HepG2 (cell line): ENCODE measurements around the gene RINL. TPM values are rescaled to one million over a fixed set of nuclear protein-coding genes. Genes with fewer than 3 reads are reported as not detected.

Experiments
- ATAC-seq: fragments of 200-7000 bp; cut with Tn5 transposase; 3 replicates; pipeline ENCODE4 v1.9.1; 2020; ENCODE audit warnings: mild to moderate bottlenecking, moderate library complexity
- BruUV-seq: library from RNA; stranded (reverse); fragments of 400-500 nt; replicated peaks from 2 replicates; lab custom pipeline; 2021; lab: Mats Ljungman, UMichigan
- CTCF ChIA-PET: fragments of 300-600 bp; formaldehyde crosslinking; extraction: SDS; loops from one replicate; lab custom pipeline; 2021; ENCODE audit warnings: low total read pairs, inconsistent platforms, low intra/inter-chr PET ratio; lab: Yijun Ruan, JAX
- POLR2A ChIA-PET: fragments of 350-600 bp; sonication (Branson Sonifier 250); formaldehyde crosslinking; loops from one replicate; lab custom pipeline; 2020; ENCODE audit warnings: antibody characterized with exemption, inconsistent platforms; lab: Yijun Ruan, JAX
- DNase-seq: peaks from one replicate; pipeline ENCODE4 v3.0.0-alpha.2; 2015; ENCODE audit warnings: low spot score
- FAIRE-seq: peaks from 3 replicates; lab custom pipeline; 2011; peaks lifted over from hg19 to GRCh38; lab: Jason Lieb, UNC
- H2AFZ ChIP-seq: one replicate; pipeline ENCODE4 v1.6.1; 2011; ENCODE audit warnings: low read length, inconsistent platforms
- H3K27ac ChIP-seq: fragments of 300-600 bp; 3 replicates; pipeline ENCODE4 v1.8.0; 2011; ENCODE audit warnings: mixed run types, mild to moderate bottlenecking, mixed read lengths, low read length, inconsistent platforms; ENCODE audit not compliant: insufficient read depth; ENCODE audit errors: extremely low read length
- H3K27me3 ChIP-seq, 2 experiments: fragments of 200-600 bp in 1 of 2; 2 replicates in 1 of 2; 3 replicates in 1 of 2; pipeline versions ENCODE4 v1.6.0 to v1.8.0; 2011; ENCODE audit warnings: low read length in 2 of 2, mild to moderate bottlenecking in 2 of 2, moderate library complexity in 2 of 2, inconsistent platforms in 1 of 2; ENCODE audit not compliant: insufficient read depth in 2 of 2, control insufficient read depth in 1 of 2
- H3K36me3 ChIP-seq, 2 experiments: fragments of 200-600 bp in 1 of 2; replicated peaks in 1 of 2; 2 replicates in 1 of 2; 3 replicates in 1 of 2; pipeline versions ENCODE4 v1.5.1 to v1.8.0; 2011; ENCODE audit warnings: low read length in 2 of 2, inconsistent platforms in 1 of 2; ENCODE audit not compliant: insufficient read depth in 2 of 2, control insufficient read depth in 1 of 2
- H3K4me1 ChIP-seq: 2 replicates; pipeline ENCODE4 v1.5.1; 2012; ENCODE audit warnings: low read length, inconsistent platforms; ENCODE audit not compliant: insufficient read depth
- H3K4me2 ChIP-seq: 2 replicates; pipeline ENCODE4 v1.6.0; 2011; ENCODE audit warnings: low read depth, low read length, inconsistent platforms
- H3K4me3 ChIP-seq, 3 experiments: fragments of 200-600 bp in 1 of 3; sonication (generic), shearing (Covaris generic) in 1 of 3; replicated peaks in 1 of 3; 2 replicates each; pipeline ENCODE4 v1.5.1; 2011 to 2016; ENCODE audit warnings: low read length in 3 of 3, inconsistent platforms in 2 of 3, low read depth in 2 of 3, mild to moderate bottlenecking in 2 of 3, control low read depth in 1 of 3, mixed read lengths in 1 of 3; ENCODE audit not compliant: insufficient read depth in 1 of 3
- H3K79me2 ChIP-seq: one replicate; pipeline ENCODE4 v1.6.1; 2011; ENCODE audit warnings: low read length, inconsistent platforms; ENCODE audit not compliant: insufficient read depth
- H3K9ac ChIP-seq: 2 replicates; pipeline ENCODE4 v1.6.0; 2011; ENCODE audit warnings: mild to moderate bottlenecking, low read depth, low read length, inconsistent platforms; ENCODE audit not compliant: insufficient read depth
- H3K9me3 ChIP-seq: 2 replicates; pipeline ENCODE4 v1.5.1; 2012; ENCODE audit warnings: mild to moderate bottlenecking, low read length
- H4K20me1 ChIP-seq: 2 replicates; pipeline ENCODE4 v1.6.0; 2011; ENCODE audit warnings: inconsistent platforms, mild to moderate bottlenecking, low read length, moderate library complexity; ENCODE audit not compliant: insufficient read depth
- ADNP ChIP-seq: sonication (generic); formaldehyde crosslinking; IDR thresholded peaks from 2 replicates; pipeline ENCODE4 v1.4.0; 2020; ENCODE audit warnings: missing genetic modification reagents
- BORCS8-MEF2B ChIP-seq: sonication (generic); formaldehyde crosslinking; IDR thresholded peaks from 2 replicates; pipeline ENCODE4 v1.8.0; 2022; ENCODE audit warnings: mild to moderate bottlenecking, missing genetic modification reagents
- CHCHD3 ChIP-seq: sonication (generic); formaldehyde crosslinking; IDR thresholded peaks from 2 replicates; pipeline ENCODE4 v1.8.0; 2022; ENCODE audit warnings: mild to moderate bottlenecking, missing genetic modification reagents, moderate library complexity
- FOSL1 ChIP-seq: sonication (generic); formaldehyde crosslinking; IDR thresholded peaks from 2 replicates; pipeline ENCODE4 v1.9.0; 2021; ENCODE audit warnings: missing genetic modification reagents, borderline replicate concordance
- LCORL ChIP-seq, 2 experiments: fragments of 450-650 bp in 1 of 2; sonication (generic) in 1 of 2; formaldehyde crosslinking in 1 of 2; IDR thresholded peaks; 2 replicates each; pipeline versions ENCODE4 v1.5.0 to v1.6.1; 2017 to 2020; ENCODE audit warnings: antibody characterized with exemption in 1 of 2, missing genetic modification reagents in 1 of 2
- RAD21 ChIP-seq: fragments of 450-650 bp; formaldehyde crosslinking; IDR thresholded peaks from 2 replicates; pipeline ENCODE4 v1.5.0; 2020; ENCODE audit warnings: mild to moderate bottlenecking
- SYNCRIP ChIP-seq: fragments of 200-400 bp; formaldehyde crosslinking; IDR thresholded peaks from 2 replicates; pipeline ENCODE4 v1.6.1; 2018; ENCODE audit warnings: mild to moderate bottlenecking, low read depth, low read length; ENCODE audit not compliant: insufficient read depth
- ZNF446 ChIP-seq: sonication (generic); formaldehyde crosslinking; IDR thresholded peaks from 2 replicates; pipeline ENCODE4 v1.5.0; 2020; ENCODE audit warnings: mild to moderate bottlenecking, missing genetic modification reagents
- ZNF772 ChIP-seq: sonication (generic); formaldehyde crosslinking; IDR thresholded peaks from 2 replicates; pipeline ENCODE4 v1.5.0; 2020; ENCODE audit warnings: mild to moderate bottlenecking, missing genetic modification reagents
- WGBS: methylation state at CpG from one replicate; pipeline ENCODE4 v1.1.6; 2017; ENCODE audit warnings: low lambda C conversion rate; 5-methylcytosine and 5-hydroxymethylcytosine counted together
- in situ Hi-C: cut with HindIII; loops from 2 replicates; pipeline ENCODE4 v1.10.0; 2017; ENCODE audit warnings: low pct_unique_long_range_greater_than_20kb; ENCODE audit not compliant: extremely low pct_ligation_motif_present
- intact Hi-C: fragments of 100-400 bp; cut with micrococcal nuclease; formaldehyde crosslinking; loops from one replicate; pipeline ENCODE4 v1.10.0; 2022; ENCODE audit not compliant: unreplicated experiment
- polyA plus RNA-seq, 8 experiments: library from polyadenylated mRNA; depleted of rRNA in 3 of 8; stranded (reverse) in 7 of 8; unstranded in 1 of 8; fragments of >200 nt; fragmentation: Illumina TruSeq in 4 of 8; extraction: Trizol in 4 of 8; gene quantifications; 2 replicates each; pipeline versions ENCODE4 v1.2.1 to v1.2.3, GENCODE V29; 2011 to 2016; ENCODE audit warnings: low read depth in 4 of 8, missing spikeins in 1 of 8, mixed read lengths in 1 of 8; ENCODE audit not compliant: insufficient read depth in 1 of 8
- total RNA-seq, 5 experiments: library from RNA; depleted of rRNA; stranded (reverse); fragments of >200 nt; fragmentation: Illumina TruSeq; extraction: Trizol; gene quantifications; 2 replicates each; pipeline ENCODE4 v1.2.3, GENCODE V29; 2016; ENCODE audit warnings: low read depth in 1 of 5
- TF ChIP-seq, protein P1 (sequence below): sonication (generic); IDR thresholded peaks from 2 replicates; pipeline ENCODE4 v1.6.1; 2016; ENCODE audit warnings: low read depth, borderline replicate concordance
- TF ChIP-seq, protein P2 (sequence below), 2 experiments: sonication (generic) in 1 of 2; formaldehyde crosslinking in 1 of 2; IDR thresholded peaks; 2 replicates each; pipeline versions ENCODE4 v1.5.1 to v1.6.1; 2011 to 2020; ENCODE audit warnings: borderline replicate concordance in 1 of 2, low read depth in 1 of 2, low read length in 1 of 2, mild to moderate bottlenecking in 1 of 2, missing genetic modification reagents in 1 of 2, moderate library complexity in 1 of 2
- TF ChIP-seq, protein P3 (sequence below): IDR thresholded peaks from 2 replicates; pipeline ENCODE4 v1.6.1; 2018; ENCODE audit warnings: missing genetic modification reagents
- TF ChIP-seq, protein P4 (sequence below): sonication (generic); formaldehyde crosslinking; IDR thresholded peaks from 2 replicates; pipeline ENCODE4 v1.4.0; 2020; ENCODE audit warnings: mild to moderate bottlenecking, missing genetic modification reagents

Gene RINL
- total and polyA plus RNA-seq, 2 of the 13 experiments (the other 11 are each of a cell fraction or from before 2014, with no cell fraction given) = 11.4 to 18.0 TPM

DNA sequence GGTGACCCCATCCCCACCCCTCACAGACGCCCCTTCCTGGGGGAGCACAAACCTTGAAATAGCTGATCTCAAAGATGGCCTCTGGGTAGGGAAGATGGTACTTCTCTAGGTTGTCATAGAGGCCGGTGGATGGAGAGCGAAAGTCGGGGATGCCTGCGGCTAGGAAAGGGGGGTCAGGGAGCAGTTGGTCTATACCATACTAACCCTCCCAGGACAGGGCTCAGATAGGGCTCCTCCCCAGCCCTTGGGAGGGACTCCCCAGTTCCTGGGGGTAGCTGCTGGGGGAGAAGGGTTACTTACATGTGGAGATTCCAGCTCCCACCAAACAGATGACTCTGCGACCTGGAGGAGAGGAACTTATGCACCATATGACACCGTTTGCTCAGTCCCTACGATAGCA lies 11.7 kb upstream of the RINL start (continued):
- TF ChIP-seq, protein P1, sequence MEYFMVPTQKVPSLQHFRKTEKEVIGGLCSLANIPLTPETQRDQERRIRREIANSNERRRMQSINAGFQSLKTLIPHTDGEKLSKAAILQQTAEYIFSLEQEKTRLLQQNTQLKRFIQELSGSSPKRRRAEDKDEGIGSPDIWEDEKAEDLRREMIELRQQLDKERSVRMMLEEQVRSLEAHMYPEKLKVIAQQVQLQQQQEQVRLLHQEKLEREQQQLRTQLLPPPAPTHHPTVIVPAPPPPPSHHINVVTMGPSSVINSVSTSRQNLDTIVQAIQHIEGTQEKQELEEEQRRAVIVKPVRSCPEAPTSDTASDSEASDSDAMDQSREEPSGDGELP = no peak
- no peak for TF ChIP-seq CHCHD3 (CRISPR knock-in tag)
- TF ChIP-seq, all 625 proteins: peak for 0

DNA sequence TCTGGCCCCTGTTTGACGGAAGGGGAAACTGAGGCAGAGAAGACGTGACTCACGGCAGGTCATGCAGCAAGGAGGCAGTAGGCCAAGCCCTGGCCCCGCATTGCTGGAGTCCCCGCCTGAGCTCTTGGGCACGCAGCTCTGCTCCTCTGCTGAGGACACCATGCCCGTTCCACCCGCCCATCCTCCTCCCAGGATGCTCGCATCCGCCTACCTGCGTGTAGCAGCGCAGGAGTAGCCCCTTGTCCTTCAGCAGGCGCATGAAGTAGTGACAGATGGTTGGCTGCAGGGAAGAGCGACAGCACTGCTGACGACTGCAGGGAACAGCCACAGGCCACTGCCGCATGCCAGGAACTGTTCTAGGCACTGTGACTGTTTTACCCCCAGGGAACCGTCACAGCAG lies 10.8 kb upstream of the RINL start:
- Histone ChIP-seq H3K9ac (no peak overlapping the region), H3K4me3 (no peak overlapping the region), H2AFZ (no peak overlapping the region), H3K4me2 (no peak overlapping the region), H4K20me1 (no peaks in the 10 kb centered on the region), H3K9me3 (no peaks in the 10 kb centered on the region), H3K36me3 (peaks cover 0 to 2% of the 10 kb centered on the region in 2 experiments; a peak in 3 of 5 replicates), H3K4me1 (no peaks in the 10 kb centered on the region), H3K27me3 (no peaks in the 10 kb centered on the region), H3K79me2 (no peaks in the 10 kb centered on the region), H3K27ac (no peak overlapping the region)
- BruUV-seq = no TSS peak
- ChIA-PET POLR2A (no interaction called here), CTCF (no interaction called here)
- FAIRE-seq (no peak), ATAC-seq (no peak), DNase-seq (no peak)
- in situ Hi-C loops (no loop called here), intact Hi-C loops (no loop called here)
- 96% methylated on average over 17 of the region's 17 CpGs for WGBS
- TF ChIP-seq ADNP (CRISPR knock-in tag) (no peak), FOSL1 (CRISPR knock-in tag) (no peak), ZNF772 (CRISPR knock-in tag) (no peak), LCORL (IDR thresholded peaks at IDR 0.05) (no peak), LCORL (CRISPR knock-in tag; IDR thresholded peaks at IDR 0.05) (no peak), BORCS8-MEF2B (CRISPR knock-in tag) (no peak), RAD21 (CRISPR knock-in tag) (no peak), ZNF446 (CRISPR knock-in tag) (no peak), SYNCRIP (no peak)
- TF ChIP-seq, protein P2, sequence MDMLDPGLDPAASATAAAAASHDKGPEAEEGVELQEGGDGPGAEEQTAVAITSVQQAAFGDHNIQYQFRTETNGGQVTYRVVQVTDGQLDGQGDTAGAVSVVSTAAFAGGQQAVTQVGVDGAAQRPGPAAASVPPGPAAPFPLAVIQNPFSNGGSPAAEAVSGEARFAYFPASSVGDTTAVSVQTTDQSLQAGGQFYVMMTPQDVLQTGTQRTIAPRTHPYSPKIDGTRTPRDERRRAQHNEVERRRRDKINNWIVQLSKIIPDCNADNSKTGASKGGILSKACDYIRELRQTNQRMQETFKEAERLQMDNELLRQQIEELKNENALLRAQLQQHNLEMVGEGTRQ (IDR thresholded peaks at IDR 0.05; ENCODE audit: low read depth, low read length) = no peak
- TF ChIP-seq, protein P2 (CRISPR knock-in tag; IDR thresholded peaks at IDR 0.05; ENCODE audit: borderline replicate concordance) = no peak
- TF ChIP-seq, protein P3, sequence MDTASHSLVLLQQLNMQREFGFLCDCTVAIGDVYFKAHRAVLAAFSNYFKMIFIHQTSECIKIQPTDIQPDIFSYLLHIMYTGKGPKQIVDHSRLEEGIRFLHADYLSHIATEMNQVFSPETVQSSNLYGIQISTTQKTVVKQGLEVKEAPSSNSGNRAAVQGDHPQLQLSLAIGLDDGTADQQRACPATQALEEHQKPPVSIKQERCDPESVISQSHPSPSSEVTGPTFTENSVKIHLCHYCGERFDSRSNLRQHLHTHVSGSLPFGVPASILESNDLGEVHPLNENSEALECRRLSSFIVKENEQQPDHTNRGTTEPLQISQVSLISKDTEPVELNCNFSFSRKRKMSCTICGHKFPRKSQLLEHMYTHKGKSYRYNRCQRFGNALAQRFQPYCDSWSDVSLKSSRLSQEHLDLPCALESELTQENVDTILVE (CRISPR knock-in tag) = no peak
- TF ChIP-seq, protein P4, sequence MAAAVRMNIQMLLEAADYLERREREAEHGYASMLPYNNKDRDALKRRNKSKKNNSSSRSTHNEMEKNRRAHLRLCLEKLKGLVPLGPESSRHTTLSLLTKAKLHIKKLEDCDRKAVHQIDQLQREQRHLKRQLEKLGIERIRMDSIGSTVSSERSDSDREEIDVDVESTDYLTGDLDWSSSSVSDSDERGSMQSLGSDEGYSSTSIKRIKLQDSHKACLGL = no peak
